ENCODE results near the gene GPC5. TPM values are rescaled to one million over a fixed set of nuclear protein-coding genes. Genes with fewer than 3 reads are reported as not detected.

Gene GPC5
- total and polyA plus RNA-seq, 2 of the 8 experiments (the other 6 are each of a cell fraction or from before 2014, with no cell fraction given): 0.20 to 0.39 TPM

DNA sequence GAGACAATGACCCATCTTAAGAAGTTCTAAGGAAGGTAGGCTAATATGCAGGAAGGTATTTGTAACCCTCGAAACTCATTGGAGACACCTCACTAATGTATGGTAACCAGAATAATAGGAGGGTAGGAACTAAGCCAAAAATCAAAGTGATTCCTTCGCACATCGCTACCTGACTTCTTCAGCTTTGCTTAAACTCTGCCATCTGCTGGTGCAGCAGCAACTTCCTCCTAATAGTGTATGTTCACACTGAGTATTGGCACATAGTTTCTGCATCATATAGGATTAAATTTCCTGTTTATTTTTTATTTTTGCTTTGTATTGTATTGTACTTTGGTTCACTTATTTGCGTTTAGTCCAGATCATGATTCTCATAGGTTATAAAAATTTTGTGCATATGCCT is 676.2 kb downstream of the GPC5 start:
- H4K91ac ChIP-seq (replicated peaks; ENCODE audit: insufficient read length, low read length): no peak overlapping the region
- no peaks in the 10 kb centered on the region for H3K9me3 ChIP-seq (ENCODE audit: insufficient read depth in 2 of 2, low read depth in 1 of 2, low read length in 1 of 2)
- H3K36me3 ChIP-seq (ENCODE audit: control insufficient read depth in 2 of 4, insufficient read depth in 4 of 4, low read length in 3 of 4): no peaks in the 10 kb centered on the region
- H2BK15ac ChIP-seq (ENCODE audit: low read length): no peak overlapping the region
- POLR2A ChIA-PET (ENCODE audit: partially characterized antibody): no interaction called here
- H2AFZ ChIP-seq (ENCODE audit: low read length): no peak overlapping the region
- H4K8ac ChIP-seq (ENCODE audit: extremely low read depth, insufficient read depth, low read length): no peak overlapping the region
- H3K4me1 ChIP-seq (replicated peaks in 1 of 4; ENCODE audit: control insufficient read depth in 3 of 4, insufficient read depth in 4 of 4, low read length in 3 of 4): no peaks in the 10 kb centered on the region
- H3K18ac ChIP-seq (ENCODE audit: extremely low read depth, low read length): no peak overlapping the region
- H3K79me2 ChIP-seq (ENCODE audit: control insufficient read depth in 1 of 2, insufficient read depth in 2 of 2, low read length in 2 of 2): no peaks in the 10 kb centered on the region
- no peak for DNase-seq (ENCODE audit: low read depth in 1 of 2, low spot score in 2 of 2)
- H3K4ac ChIP-seq (replicated peaks; ENCODE audit: insufficient read length, low read depth, low read length): no peak overlapping the region
- peak; percentile 63 for FAIRE-seq
- H3K79me1 ChIP-seq (ENCODE audit: low read depth, low read length): no peaks in the 10 kb centered on the region
- no peak overlapping the region for H3K14ac ChIP-seq (ENCODE audit: insufficient read length)
- no peaks in the 10 kb centered on the region for H3K23me2 ChIP-seq (ENCODE audit: low read depth, low read length)
- no peaks in the 10 kb centered on the region for H4K20me1 ChIP-seq (replicated peaks in 1 of 2; ENCODE audit: control insufficient read depth in 1 of 2, insufficient read depth in 2 of 2, low read length in 2 of 2)
- no peak overlapping the region for H3K4me3 ChIP-seq (ENCODE audit: extremely low read depth in 1 of 4, insufficient read depth in 2 of 4, low read depth in 3 of 4, low read length in 4 of 4)
- H2AK5ac ChIP-seq (ENCODE audit: low read depth, low read length): no peak overlapping the region
- WGBS, 2 experiments (ENCODE audit: extremely low coverage in 1 of 2, insufficient coverage in 1 of 2, insufficient read length in 1 of 2, insufficient replicate concordance in 2 of 2, low coverage in 1 of 2, low lambda C conversion rate in 2 of 2, missing lambda C conversion rate in 1 of 2): 62% methylated on average over 4 of the region's 4 CpGs; no CpG with 5 or more reads in 1 of the 2 experiments
- H2BK5ac ChIP-seq (ENCODE audit: low read depth, low read length): no peak overlapping the region
- TF ChIP-seq SUZ12 (IDR thresholded peaks at IDR 0.05; ENCODE audit: low read length) (no peak), BACH1 (IDR thresholded peaks at IDR 0.05; ENCODE audit: low read length) (no peak), SIX5 (IDR thresholded peaks at IDR 0.05; ENCODE audit: low read depth, low read length) (no peak), CTCF (IDR thresholded peaks at IDR 0.05; ENCODE audit: control extremely low read depth in 1 of 3, insufficient read depth in 1 of 3, low read depth in 1 of 3, low read length in 3 of 3) (peak in 2 of 3 experiments; percentile 59 to 68; a peak in 3 of 4 replicates), CREB1 (IDR thresholded peaks at IDR 0.05) (no peak), TCF12 (IDR thresholded peaks at IDR 0.05; ENCODE audit: low read depth, low read length) (no peak), RAD21 (IDR thresholded peaks at IDR 0.05 in 1 of 2, conservative IDR thresholded peaks at IDR 0.05 in 1 of 2; ENCODE audit: low read depth in 2 of 2, low read length in 2 of 2) (peak; percentile 59 to 66), CEBPB (IDR thresholded peaks at IDR 0.05; ENCODE audit: low read depth, low read length) (0 out of 2 replicates have a peak, but pooled peaks have one; percentile 39)
- TF ChIP-seq, protein P1, sequence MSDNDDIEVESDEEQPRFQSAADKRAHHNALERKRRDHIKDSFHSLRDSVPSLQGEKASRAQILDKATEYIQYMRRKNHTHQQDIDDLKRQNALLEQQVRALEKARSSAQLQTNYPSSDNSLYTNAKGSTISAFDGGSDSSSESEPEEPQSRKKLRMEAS (IDR thresholded peaks at IDR 0.05): no peak
- no peak overlapping the region for H2BK120ac ChIP-seq (replicated peaks; ENCODE audit: low read depth, low read length)
- H3K23ac ChIP-seq (ENCODE audit: insufficient read length): no peak overlapping the region
- H3K4me2 ChIP-seq (ENCODE audit: insufficient read depth in 1 of 2, low read depth in 2 of 2, low read length in 2 of 2): no peak overlapping the region
- no peak overlapping the region for H3K27ac ChIP-seq (ENCODE audit: low read depth, low read length)
- CTCF ChIA-PET (ENCODE audit: partially characterized antibody): interaction anchor here (0.9 to 2.4 kb wide), 13 partner anchors 8 to 128 kb away, joined by 3 to 24 read pairs (median 4); no protein-coding TSS in a partner anchor
- peaks cover 0 to 1% (median 0%) of the 10 kb centered on the region in 4 experiments; a peak in 1 of 7 replicates for H3K27me3 ChIP-seq (replicated peaks in 1 of 4; ENCODE audit: control insufficient read depth in 3 of 4, extremely low read depth in 1 of 4, insufficient read depth in 3 of 4, low read length in 3 of 4)
- no peak overlapping the region for H4K5ac ChIP-seq (ENCODE audit: insufficient read length, low read depth, low read length)
- no peak overlapping the region for H2BK20ac ChIP-seq (ENCODE audit: low read length)
- H2BK12ac ChIP-seq (ENCODE audit: low read depth, low read length): no peak overlapping the region
- no peak overlapping the region for H3K56ac ChIP-seq (replicated peaks; ENCODE audit: insufficient read length, low read depth, low read length)
- H3K9ac ChIP-seq (replicated peaks in 1 of 4; ENCODE audit: extremely low read depth in 1 of 4, low read depth in 3 of 4, low read length in 3 of 4): no peak overlapping the region

Data from H1 (cell line).